Parathyroid adenoma (tissue), 2 donors: ENCODE measurements around the gene ADGRG1.
A peak's percentile ranks its signal among the peaks of the same experiment; 100 is the strongest.

Source experiments
- H2AFZ ChIP-seq: fragments of 300-600 bp; sonication (generic); one replicate; pipeline ENCODE4 v1.7.0; 2017; ENCODE audit warnings: antibody characterized with exemption, mild to moderate bottlenecking
- H3K27ac ChIP-seq: fragments of 300-600 bp; sonication (generic); one replicate; pipeline ENCODE4 v1.7.0; 2017
- H3K27me3 ChIP-seq: fragments of 300-600 bp; sonication (generic); one replicate; pipeline ENCODE4 v1.7.0; 2017; ENCODE audit warnings: low read length; ENCODE audit not compliant: control insufficient read depth, insufficient read depth
- H3K36me3 ChIP-seq: fragments of 300-600 bp; sonication (generic); one replicate; pipeline ENCODE4 v1.7.0; 2017; ENCODE audit warnings: low read length; ENCODE audit not compliant: control insufficient read depth, insufficient read depth
- H3K4me1 ChIP-seq: fragments of 300-600 bp; sonication (generic); one replicate; pipeline ENCODE4 v1.7.0; 2017; ENCODE audit warnings: control low read depth
- H3K4me2 ChIP-seq: fragments of 300-600 bp; sonication (generic); one replicate; pipeline ENCODE4 v1.7.0; 2017; ENCODE audit warnings: low read length
- H3K4me3 ChIP-seq: fragments of 300-600 bp; sonication (generic); one replicate; pipeline ENCODE4 v1.7.0; 2017; ENCODE audit warnings: low read depth, low read length
- H3K79me2 ChIP-seq: fragments of 300-600 bp; sonication (generic); one replicate; pipeline ENCODE4 v1.7.0; 2017; ENCODE audit warnings: control low read depth
- H3K9ac ChIP-seq: fragments of 300-600 bp; sonication (generic); one replicate; pipeline ENCODE4 v1.7.0; 2017; ENCODE audit warnings: mild to moderate bottlenecking
- H3K9me3 ChIP-seq: fragments of 300-600 bp; sonication (generic); one replicate; pipeline ENCODE4 v1.7.0; 2017; ENCODE audit warnings: low read length; ENCODE audit not compliant: control insufficient read depth
- TF ChIP-seq, protein P1 (sequence below): fragments of 300-600 bp; sonication (generic); IDR thresholded peaks from one replicate; pipeline ENCODE4 v1.7.0; 2017; ENCODE audit warnings: antibody characterized with exemption, mild to moderate bottlenecking
- donor health status: primary hyperparathyroidism.

ADGRG1 gene

DNA sequence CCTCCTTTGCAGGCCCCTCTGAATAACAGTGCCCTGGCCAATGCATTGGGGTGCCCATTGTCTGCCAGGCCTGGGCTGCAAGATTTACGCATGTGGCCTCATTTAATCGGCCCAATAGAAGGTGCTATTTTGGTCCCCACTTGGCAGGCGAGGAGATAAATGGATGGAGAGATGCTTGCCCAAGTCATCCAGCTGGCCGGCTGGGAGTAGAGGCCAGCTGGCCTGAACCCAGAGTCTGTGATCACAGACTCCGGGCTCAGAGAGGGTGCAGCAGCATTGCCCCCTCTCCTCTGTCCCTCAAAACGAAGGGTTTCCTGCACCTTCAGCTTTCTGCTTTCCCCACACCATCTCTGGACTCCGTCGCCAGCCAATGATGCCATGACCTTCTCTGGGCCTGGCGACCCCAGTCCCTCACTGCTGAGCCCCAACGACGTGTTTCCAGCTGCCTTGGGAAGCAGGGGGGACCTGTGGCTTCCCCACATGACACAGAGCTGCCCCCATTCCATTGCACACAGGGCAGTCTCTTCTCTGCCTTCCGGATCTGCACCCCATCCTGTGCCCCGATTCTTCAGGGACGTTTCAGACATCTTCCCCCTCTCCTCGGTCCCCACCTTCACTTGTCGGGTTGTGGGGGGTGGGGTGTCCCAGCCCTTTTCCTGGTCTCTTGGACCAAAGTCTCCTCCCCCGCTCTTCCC lies 3.5 kb upstream of the ADGRG1 start:
- TF ChIP-seq, protein P1, sequence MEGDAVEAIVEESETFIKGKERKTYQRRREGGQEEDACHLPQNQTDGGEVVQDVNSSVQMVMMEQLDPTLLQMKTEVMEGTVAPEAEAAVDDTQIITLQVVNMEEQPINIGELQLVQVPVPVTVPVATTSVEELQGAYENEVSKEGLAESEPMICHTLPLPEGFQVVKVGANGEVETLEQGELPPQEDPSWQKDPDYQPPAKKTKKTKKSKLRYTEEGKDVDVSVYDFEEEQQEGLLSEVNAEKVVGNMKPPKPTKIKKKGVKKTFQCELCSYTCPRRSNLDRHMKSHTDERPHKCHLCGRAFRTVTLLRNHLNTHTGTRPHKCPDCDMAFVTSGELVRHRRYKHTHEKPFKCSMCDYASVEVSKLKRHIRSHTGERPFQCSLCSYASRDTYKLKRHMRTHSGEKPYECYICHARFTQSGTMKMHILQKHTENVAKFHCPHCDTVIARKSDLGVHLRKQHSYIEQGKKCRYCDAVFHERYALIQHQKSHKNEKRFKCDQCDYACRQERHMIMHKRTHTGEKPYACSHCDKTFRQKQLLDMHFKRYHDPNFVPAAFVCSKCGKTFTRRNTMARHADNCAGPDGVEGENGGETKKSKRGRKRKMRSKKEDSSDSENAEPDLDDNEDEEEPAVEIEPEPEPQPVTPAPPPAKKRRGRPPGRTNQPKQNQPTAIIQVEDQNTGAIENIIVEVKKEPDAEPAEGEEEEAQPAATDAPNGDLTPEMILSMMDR: no peak
- peaks cover 52% of the 10 kb centered on the region for H3K79me2 ChIP-seq
- H3K4me2 ChIP-seq: no peak overlapping the region
- H3K9me3 ChIP-seq: no peaks in the 10 kb centered on the region
- no peak overlapping the region for H3K9ac ChIP-seq
- no peaks in the 10 kb centered on the region for H3K27me3 ChIP-seq
- peak overlapping the region; percentile 94 for H3K27ac ChIP-seq
- no peak overlapping the region for H3K4me3 ChIP-seq
- H2AFZ ChIP-seq: no peak overlapping the region
- H3K36me3 ChIP-seq: no peaks in the 10 kb centered on the region
- H3K4me1 ChIP-seq: peaks cover 58% of the 10 kb centered on the region

GRCh38 chr16:57626420-57627170 lies 1.8 kb upstream of the ADGRG1 start:
- H3K27ac ChIP-seq: no peak overlapping the region
- no peaks in the 10 kb centered on the region for H3K27me3 ChIP-seq
- H3K4me3 ChIP-seq: no peak overlapping the region
- H3K4me1 ChIP-seq: peaks cover 59% of the 10 kb centered on the region
- no peaks in the 10 kb centered on the region for H3K36me3 ChIP-seq
- H3K9me3 ChIP-seq: no peaks in the 10 kb centered on the region
- H3K9ac ChIP-seq: no peak overlapping the region
- no peak overlapping the region for H2AFZ ChIP-seq
- no peak overlapping the region for H3K4me2 ChIP-seq
- TF ChIP-seq, protein P1: no peak
- peaks cover 62% of the 10 kb centered on the region for H3K79me2 ChIP-seq

DNA sequence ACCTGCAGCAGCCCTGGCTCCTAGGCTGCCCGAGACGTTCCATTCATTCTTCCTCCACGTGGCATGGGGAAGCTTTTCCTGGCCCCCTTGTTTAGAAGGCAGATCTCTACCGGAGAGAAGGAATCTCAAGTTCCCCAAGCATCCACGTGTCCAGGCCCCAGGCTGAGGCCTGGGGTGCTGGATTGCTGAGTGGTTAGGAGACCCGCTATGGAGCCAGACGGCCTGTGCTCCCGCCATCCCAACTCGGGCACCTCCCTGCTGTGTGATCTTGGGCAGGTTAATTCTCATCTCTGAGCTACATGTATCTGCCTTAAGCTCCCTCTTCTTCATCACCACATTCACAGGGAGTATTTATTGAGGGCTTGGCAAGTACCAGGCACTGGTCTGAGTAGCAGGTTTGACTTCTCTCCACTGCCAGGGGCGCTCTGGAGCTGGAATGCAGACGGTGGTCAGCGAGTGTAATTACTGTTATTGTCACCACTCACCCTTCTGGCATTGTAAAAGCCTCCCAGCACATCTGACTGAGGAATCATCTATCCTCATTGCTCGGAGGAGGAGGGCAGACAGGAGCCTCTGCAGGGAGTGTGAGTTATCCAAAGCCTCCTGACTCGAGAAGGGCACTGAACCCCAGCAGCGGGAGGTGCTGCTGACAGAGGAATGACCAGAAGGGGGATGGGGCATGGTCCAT lies 1.1 kb upstream of the ADGRG1 start:
- Histone ChIP-seq H2AFZ (no peak overlapping the region), H3K27ac (peak overlapping the region; percentile 60), H3K4me3 (no peak overlapping the region), H3K36me3 (no peaks in the 10 kb centered on the region), H3K4me2 (no peak overlapping the region), H3K4me1 (peaks cover 52% of the 10 kb centered on the region), H3K9me3 (no peaks in the 10 kb centered on the region), H3K9ac (no peak overlapping the region), H3K79me2 (peaks cover 69% of the 10 kb centered on the region), H3K27me3 (no peaks in the 10 kb centered on the region)
- TF ChIP-seq, protein P1: no peak

DNA sequence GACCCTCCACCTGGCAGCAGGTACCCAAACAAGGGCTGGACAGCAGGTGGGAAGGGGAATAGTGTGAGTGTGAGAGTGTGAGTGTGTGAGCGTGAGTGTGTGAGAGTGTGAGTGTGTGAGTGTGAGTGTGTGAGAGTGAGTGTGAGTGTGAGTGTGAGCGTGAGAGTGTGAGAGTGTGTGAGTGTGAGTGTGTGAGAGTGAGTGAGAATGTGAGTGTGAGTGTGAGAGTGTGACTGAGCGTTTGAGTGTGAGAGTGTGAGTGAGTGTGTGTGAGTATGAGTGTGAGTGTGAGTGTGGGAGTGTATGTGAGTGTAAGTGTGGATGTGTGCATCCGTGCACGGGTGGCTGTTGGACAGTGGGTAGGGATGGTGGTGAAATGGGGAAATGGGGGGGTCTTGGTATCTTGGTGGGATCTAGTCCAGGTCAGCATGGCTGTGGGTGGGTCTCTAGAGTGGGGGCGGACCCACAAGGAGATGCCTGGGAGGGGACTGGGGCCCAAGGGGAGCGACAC lies 408 bp downstream of the ADGRG1 start:
- H3K36me3 ChIP-seq: no peaks in the 10 kb centered on the region
- H3K27ac ChIP-seq: peak overlapping the region; percentile 60
- H3K27me3 ChIP-seq: no peaks in the 10 kb centered on the region
- H3K9me3 ChIP-seq: no peaks in the 10 kb centered on the region
- H3K4me3 ChIP-seq: peak overlapping the region; percentile 22
- H3K79me2 ChIP-seq: peaks cover 70% of the 10 kb centered on the region
- TF ChIP-seq, protein P1: no peak
- H2AFZ ChIP-seq: peak overlapping the region; percentile 23
- H3K4me1 ChIP-seq: peaks cover 36% of the 10 kb centered on the region
- no peak overlapping the region for H3K9ac ChIP-seq
- H3K4me2 ChIP-seq: peak overlapping the region; percentile 69
